H1 (cell line): ENCODE measurements around the gene LARP4B. TPM values are rescaled to one million over a fixed set of nuclear protein-coding genes. Genes with fewer than 3 reads are reported as not detected.

Experiments used
- CTCF ChIA-PET: fragments of 300-600 bp; sonication (Branson Sonifier 250); formaldehyde crosslinking; loops from one replicate; lab custom pipeline; 2021; ENCODE audit not compliant: partially characterized antibody; lab: Charles Lee
- POLR2A ChIA-PET: fragments of 300-600 bp; sonication (Branson Sonifier 250); formaldehyde crosslinking; loops from one replicate; lab custom pipeline; 2021; ENCODE audit warnings: inconsistent platforms; ENCODE audit not compliant: partially characterized antibody; lab: Charles Lee
- DNase-seq, 2 experiments: peaks; one replicate each; pipeline versions ENCODE4 v3.0.0 to v3.0.0-alpha.2; 2010 to 2022; ENCODE audit warnings: low spot score in 2 of 2, low read depth in 1 of 2, mixed read lengths in 1 of 2
- FAIRE-seq: peaks from 2 replicates; lab custom pipeline; 2011; peaks lifted over from hg19 to GRCh38; lab: Jason Lieb, UNC
- H2AFZ ChIP-seq: 2 replicates; pipeline ENCODE4 v1.8.1; 2012; ENCODE audit warnings: low read length, inconsistent platforms
- H2AK5ac ChIP-seq: 2 replicates; pipeline ENCODE4 v1.6.1; 2013; ENCODE audit warnings: low read depth, low read length
- H2BK120ac ChIP-seq: replicated peaks from 2 replicates; pipeline ENCODE3; 2013; ENCODE audit warnings: low read depth, low read length, inconsistent platforms
- H2BK12ac ChIP-seq: 2 replicates; pipeline ENCODE4 v1.6.1; 2013; ENCODE audit warnings: low read depth, low read length
- H2BK15ac ChIP-seq: 2 replicates; pipeline ENCODE4 v1.6.1; 2013; ENCODE audit warnings: low read length
- H2BK20ac ChIP-seq: 2 replicates; pipeline ENCODE4 v1.6.1; 2013; ENCODE audit warnings: low read length
- H2BK5ac ChIP-seq: 2 replicates; pipeline ENCODE4 v1.6.1; 2013; ENCODE audit warnings: low read depth, low read length
- H3K14ac ChIP-seq: 2 replicates; pipeline ENCODE4 v1.6.1; 2013; ENCODE audit warnings: inconsistent platforms; ENCODE audit not compliant: insufficient read length
- H3K18ac ChIP-seq: 2 replicates; pipeline ENCODE4 v1.6.1; 2013; ENCODE audit warnings: low read length; ENCODE audit errors: extremely low read depth
- H3K23ac ChIP-seq: 2 replicates; pipeline ENCODE4 v1.6.1; 2013; ENCODE audit warnings: inconsistent platforms; ENCODE audit not compliant: insufficient read length
- H3K23me2 ChIP-seq: 2 replicates; pipeline ENCODE4 v1.6.1; 2013; ENCODE audit warnings: low read depth, low read length
- H3K27ac ChIP-seq: 2 replicates; pipeline ENCODE4 v1.6.1; 2011; ENCODE audit warnings: low read depth, low read length, inconsistent platforms
- H3K27me3 ChIP-seq, 4 experiments: replicated peaks in 1 of 4; 1 replicate in 1 of 4; 2 replicates in 3 of 4; pipeline versions ENCODE4 v1.6.1 to v1.8.1; 2011 to 2013; ENCODE audit warnings: low read length in 3 of 4, mild to moderate bottlenecking in 3 of 4, inconsistent platforms in 2 of 4, mixed read lengths in 2 of 4, moderate library complexity in 1 of 4; ENCODE audit not compliant: control insufficient read depth in 3 of 4, insufficient read depth in 3 of 4; ENCODE audit errors: extremely low read depth in 1 of 4
- H3K36me3 ChIP-seq, 4 experiments: 2 replicates each; pipeline versions ENCODE4 v1.6.1 to v1.8.1; 2011 to 2013; ENCODE audit warnings: mild to moderate bottlenecking in 4 of 4, low read length in 3 of 4, moderate library complexity in 2 of 4, control low read depth in 1 of 4, inconsistent platforms in 1 of 4; ENCODE audit not compliant: insufficient read depth in 4 of 4, control insufficient read depth in 2 of 4
- H3K4ac ChIP-seq: replicated peaks from 2 replicates; pipeline ENCODE3; 2013; ENCODE audit warnings: low read length, low read depth, mixed read lengths, inconsistent platforms; ENCODE audit not compliant: insufficient read length
- H3K4me1 ChIP-seq, 4 experiments: replicated peaks in 1 of 4; 1 replicate in 1 of 4; 2 replicates in 3 of 4; pipeline versions ENCODE4 v1.6.1 to v1.8.1; 2011 to 2013; ENCODE audit warnings: low read length in 3 of 4, inconsistent platforms in 2 of 4, mixed read lengths in 1 of 4; ENCODE audit not compliant: insufficient read depth in 4 of 4, control insufficient read depth in 3 of 4
- H3K4me2 ChIP-seq, 2 experiments: 2 replicates each; pipeline versions ENCODE4 v1.6.1 to v1.8.1; 2011 to 2013; ENCODE audit warnings: low read depth in 2 of 2, low read length in 2 of 2, control low read depth in 1 of 2, inconsistent platforms in 1 of 2, mild to moderate bottlenecking in 1 of 2; ENCODE audit not compliant: insufficient read depth in 1 of 2
- H3K4me3 ChIP-seq, 4 experiments: fragments of 200-600, 300-600 bp in 1 of 4; sonication (generic), shearing (Covaris generic), sonication (Bioruptor Twin) in 1 of 4; 2 replicates each; pipeline versions ENCODE4 v1.5.1 to v1.8.1; 2011 to 2016; ENCODE audit warnings: low read length in 4 of 4, low read depth in 3 of 4, control low read depth in 2 of 4, inconsistent platforms in 2 of 4, mild to moderate bottlenecking in 2 of 4, mixed read lengths in 1 of 4, moderate library complexity in 1 of 4; ENCODE audit not compliant: insufficient read depth in 2 of 4; ENCODE audit errors: extremely low read depth in 1 of 4
- H3K56ac ChIP-seq: replicated peaks from 2 replicates; pipeline ENCODE3; 2013; ENCODE audit warnings: low read depth, mild to moderate bottlenecking, mixed read lengths, low read length, inconsistent platforms; ENCODE audit not compliant: insufficient read length
- H3K79me1 ChIP-seq: 2 replicates; pipeline ENCODE4 v1.6.1; 2013; ENCODE audit warnings: low read depth, low read length, control low read depth
- H3K79me2 ChIP-seq, 2 experiments: 2 replicates each; pipeline versions ENCODE4 v1.6.1 to v1.8.1; 2012 to 2013; ENCODE audit warnings: low read length in 2 of 2, mild to moderate bottlenecking in 2 of 2, inconsistent platforms in 1 of 2; ENCODE audit not compliant: insufficient read depth in 2 of 2, control insufficient read depth in 1 of 2
- H3K9ac ChIP-seq, 4 experiments: replicated peaks in 1 of 4; 1 replicate in 1 of 4; 2 replicates in 3 of 4; pipeline versions ENCODE4 v1.6.1 to v1.8.1; 2011 to 2013; ENCODE audit warnings: low read depth in 3 of 4, low read length in 3 of 4, control low read depth in 2 of 4, mild to moderate bottlenecking in 2 of 4, moderate library complexity in 2 of 4, inconsistent platforms in 1 of 4; ENCODE audit errors: extremely low read depth in 1 of 4
- H3K9me3 ChIP-seq, 2 experiments: 2 replicates each; pipeline versions ENCODE4 v1.6.1 to v1.8.1; 2012 to 2013; ENCODE audit warnings: mild to moderate bottlenecking in 2 of 2, moderate library complexity in 2 of 2, control low read depth in 1 of 2, inconsistent platforms in 1 of 2, low read depth in 1 of 2, low read length in 1 of 2, mixed read lengths in 1 of 2; ENCODE audit not compliant: insufficient read depth in 2 of 2
- H4K20me1 ChIP-seq, 2 experiments: replicated peaks in 1 of 2; 2 replicates each; pipeline versions ENCODE3 to v1.8.1; 2011 to 2013; ENCODE audit warnings: inconsistent platforms in 2 of 2, low read length in 2 of 2, mild to moderate bottlenecking in 1 of 2; ENCODE audit not compliant: insufficient read depth in 2 of 2, control insufficient read depth in 1 of 2
- H4K5ac ChIP-seq: 2 replicates; pipeline ENCODE4 v1.6.1; 2013; ENCODE audit warnings: low read length, low read depth, mixed read lengths, inconsistent platforms; ENCODE audit not compliant: insufficient read length
- H4K8ac ChIP-seq: 2 replicates; pipeline ENCODE4 v1.8.0; 2013; ENCODE audit warnings: mild to moderate bottlenecking, moderate library complexity, low read length, inconsistent platforms; ENCODE audit not compliant: insufficient read depth; ENCODE audit errors: extremely low read depth
- H4K91ac ChIP-seq: replicated peaks from 2 replicates; pipeline ENCODE3; 2013; ENCODE audit warnings: low read length, mixed read lengths, inconsistent platforms; ENCODE audit not compliant: insufficient read length
- CTCF ChIP-seq, 3 experiments: IDR thresholded peaks; 1 replicate in 2 of 3; 2 replicates in 1 of 3; pipeline versions ENCODE4 v1.5.1 to v1.6.1; 2011; ENCODE audit warnings: low read length in 3 of 3, mild to moderate bottlenecking in 3 of 3, inconsistent platforms in 2 of 3, low read depth in 1 of 3, moderate library complexity in 1 of 3; ENCODE audit not compliant: insufficient read depth in 1 of 3; ENCODE audit errors: control extremely low read depth in 1 of 3
- KDM4A ChIP-seq: IDR thresholded peaks from one replicate; pipeline ENCODE4 v1.7.1; 2012; ENCODE audit warnings: low read depth, mild to moderate bottlenecking, moderate library complexity, low read length, inconsistent platforms; ENCODE audit not compliant: severe bottlenecking
- POLR2AphosphoS5 ChIP-seq: IDR thresholded peaks from 2 replicates; pipeline ENCODE4 v1.6.1; 2011; ENCODE audit warnings: low read depth, low read length
- whole genome bisulfite sequencing, 2 experiments: shearing (Covaris generic) in 1 of 2; methylation state at CpG; one replicate each; pipeline versions ENCODE4 v1.1.6 to v1.1.7; 2013 to 2015; ENCODE audit warnings: low lambda C conversion rate in 2 of 2, mixed read lengths in 2 of 2, inconsistent platforms in 1 of 2, low coverage in 1 of 2, missing lambda C conversion rate in 1 of 2; ENCODE audit not compliant: insufficient replicate concordance in 2 of 2, insufficient coverage in 1 of 2, insufficient read length in 1 of 2; ENCODE audit errors: extremely low coverage in 1 of 2, missing lambda C conversion rate in 1 of 2; 5-methylcytosine and 5-hydroxymethylcytosine counted together
- polyA plus RNA-seq, 7 experiments: library from polyadenylated mRNA; depleted of rRNA in 3 of 7; stranded (reverse) in 5 of 7; unstranded in 2 of 7; fragments of >200 nt in 5 of 7; fragments of 200-250 nt in 2 of 7; gene quantifications; 1 replicate in 5 of 7; 2 replicates in 1 of 7; 4 replicates in 1 of 7; pipeline versions ENCODE4 v1.2.1 to v1.2.3, GENCODE V29; 2011 to 2013; ENCODE audit warnings: missing spikeins in 2 of 7, mixed read lengths in 2 of 7
- total RNA-seq: library from RNA; stranded (reverse); fragmentation: NEBNext Ultra II Directional; extraction: Animal tissue kit (Norgen Biotek cat#: 25700); gene quantifications from 2 replicates; pipeline ENCODE4 v1.2.1, GENCODE V29; 2021

The LARP4B gene
- total and polyA plus RNA-seq, 2 of the 8 experiments (the other 6 are each of a cell fraction or from before 2014, with no cell fraction given) = 20.1 to 78.6 TPM

- WGBS, 2 experiments = 92% methylated on average over 6 of the region's 6 CpGs; no CpG with 5 or more reads in 1 of the 2 experiments
- Histone ChIP-seq H3K27ac (no peak overlapping the region), H3K23me2 (no peaks in the 10 kb centered on the region), H2BK20ac (no peak overlapping the region), H2BK5ac (no peak overlapping the region), H3K18ac (no peak overlapping the region), H3K9me3 (no peaks in the 10 kb centered on the region), H4K5ac (no peak overlapping the region), H3K56ac (no peak overlapping the region), H2BK15ac (no peak overlapping the region), H3K36me3 (no peaks in the 10 kb centered on the region), H3K4me2 (no peak overlapping the region), H3K4me3 (no peak overlapping the region), H3K79me1 (no peaks in the 10 kb centered on the region), H3K27me3 (no peaks in the 10 kb centered on the region; a peak in 1 of 7 replicates), H2BK120ac (no peak overlapping the region), H3K4me1 (peaks cover 0 to 4% (median 0%) of the 10 kb centered on the region in 4 experiments; a peak in 1 of 7 replicates), H3K4ac (no peak overlapping the region), H3K9ac (no peak overlapping the region), H4K91ac (no peak overlapping the region), H4K8ac (no peak overlapping the region), H4K20me1 (peaks cover 0 to 1% of the 10 kb centered on the region in 2 experiments), H3K14ac (no peak overlapping the region), H2AK5ac (no peak overlapping the region), H3K23ac (no peak overlapping the region), H2BK12ac (no peak overlapping the region), H3K79me2 (no peaks in the 10 kb centered on the region), H2AFZ (no peak overlapping the region)
- no peak for DNase-seq
- ChIA-PET POLR2A (no interaction called here), CTCF (interaction anchor here (1.0 to 1.3 kb wide), 2 partner anchors 8 to 715 kb away, joined by 3 to 6 read pairs; no protein-coding TSS in a partner anchor)
- FAIRE-seq = no peak
- TF ChIP-seq POLR2AphosphoS5 (no peak), KDM4A (no peak), CTCF (IDR thresholded peaks at IDR 0.05; ENCODE audit: control extremely low read depth in 1 of 3, insufficient read depth in 1 of 3, low read depth in 1 of 3, low read length in 3 of 3) (no peak)
Observed at GRCh38 chr10:945778-946177, 14.3 kb upstream of the LARP4B start.
